GM12872 (cell line): ENCODE data around the gene RBM47.

ENCODE experiments used
- CTCF ChIP-seq: IDR thresholded peaks from 3 replicates; pipeline ENCODE4 v1.5.1; 2011; ENCODE audit warnings: low read depth, mild to moderate bottlenecking, low read length, moderate library complexity; ENCODE audit not compliant: insufficient read depth

The RBM47 gene

GRCh38 chr4:40599431-40599830 is 30.2 kb downstream of the RBM47 start:
- TF ChIP-seq CTCF: no peak

DNA sequence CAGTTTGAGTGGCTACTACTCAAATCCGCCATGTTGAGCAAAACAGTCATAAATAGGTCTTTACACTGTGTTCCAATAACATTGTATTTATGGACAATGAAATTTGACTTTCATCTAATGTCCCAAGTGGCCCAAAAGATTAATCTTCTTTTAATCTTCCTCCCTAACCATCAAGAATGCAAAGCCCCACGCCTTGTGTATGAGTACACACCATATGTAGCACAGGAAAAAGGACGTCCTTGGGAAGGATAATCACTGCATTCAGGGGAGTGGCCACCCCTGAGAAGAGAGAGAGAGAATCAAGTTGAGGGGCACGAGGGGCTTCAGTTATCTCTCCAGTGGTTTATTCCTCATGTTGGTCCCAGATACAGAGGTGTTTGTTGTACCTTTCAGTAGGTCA is 33.1 kb downstream of the RBM47 start:
- TF ChIP-seq CTCF: no peak

- no peak for TF ChIP-seq CTCF
Measured at GRCh38 chr4:40595981-40596380, 33.7 kb downstream of the RBM47 start.

DNA sequence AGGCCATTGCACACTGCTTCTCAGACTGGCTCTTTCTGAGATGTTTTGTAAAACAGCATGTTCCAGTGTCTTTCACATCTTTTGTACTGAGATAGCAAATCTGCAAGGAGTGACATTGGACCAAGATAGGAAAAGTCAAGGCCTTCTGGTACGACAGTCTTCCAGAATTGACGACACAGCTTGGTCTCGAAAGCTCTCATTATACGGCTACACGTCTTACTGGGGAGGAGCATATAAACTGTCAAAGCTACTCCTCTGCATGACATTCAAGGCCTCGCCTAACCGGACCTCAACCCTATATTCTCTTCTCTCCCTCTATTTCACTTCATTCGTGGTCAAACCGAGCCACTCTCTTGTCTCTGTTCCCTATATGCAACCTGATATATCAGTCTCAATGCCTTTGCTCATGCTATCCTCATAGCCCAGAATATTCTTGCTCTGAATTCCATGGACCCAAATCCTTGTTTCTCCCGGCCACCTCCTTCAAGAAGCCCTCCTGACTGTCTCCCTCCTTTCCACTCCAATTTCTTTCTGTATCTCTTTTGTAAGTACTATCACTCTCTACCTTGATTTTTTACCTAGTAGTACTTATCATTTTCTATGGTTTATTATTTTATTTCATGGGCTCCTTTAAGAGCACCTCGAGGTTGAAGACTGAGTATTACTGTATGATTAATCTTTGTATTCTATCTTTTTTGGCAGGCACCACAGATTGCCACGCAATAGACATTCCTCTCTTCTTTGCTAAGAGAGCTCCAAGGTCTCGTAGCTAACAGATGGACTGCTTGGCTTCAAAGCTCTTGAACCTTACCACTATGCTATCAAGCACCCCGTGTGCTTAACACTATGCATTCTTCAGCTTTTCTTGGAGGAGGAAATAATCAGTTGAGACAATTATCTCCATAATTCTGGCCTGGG is 35.1 kb downstream of the RBM47 start:
- no peak for TF ChIP-seq CTCF

- TF ChIP-seq CTCF: no peak
Measured at GRCh38 chr4:40592034-40592433, 37.6 kb downstream of the RBM47 start.

DNA sequence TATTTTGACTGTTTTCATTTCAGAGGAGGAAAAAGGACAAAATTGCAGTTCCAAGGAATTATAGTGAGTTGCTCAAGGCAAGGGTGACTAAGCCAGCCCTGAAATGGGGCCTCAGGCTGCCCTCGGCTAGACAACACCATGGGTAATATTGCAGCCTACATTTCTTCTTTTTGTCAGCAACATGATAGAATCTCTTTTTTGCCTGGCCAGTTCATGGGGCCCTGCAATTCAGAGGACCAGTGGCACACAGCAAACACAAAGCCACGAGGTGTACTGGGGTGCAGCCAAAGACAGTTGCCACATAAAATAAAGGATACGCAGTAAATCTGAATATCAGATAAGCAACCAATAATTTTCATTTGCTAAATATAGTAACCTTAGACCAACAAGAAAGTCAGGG is 41.8 kb downstream of the RBM47 start:
- no peak for TF ChIP-seq CTCF

GRCh38 chr4:40587351-40587750 is 42.3 kb downstream of the RBM47 start:
- no peak for TF ChIP-seq CTCF

- TF ChIP-seq CTCF: no peak
Measured at GRCh38 chr4:40586729-40587128, 42.9 kb downstream of the RBM47 start.
